HepG2 (cell line): Measurements from ENCODE around the gene CDK10. TPM values are rescaled to one million over a fixed set of nuclear protein-coding genes. Genes with fewer than 3 reads are reported as not detected.

ENCODE experiments used
- ATAC-seq: fragments of 200-7000 bp; cut with Tn5 transposase; 3 replicates; pipeline ENCODE4 v1.9.1; 2020; ENCODE audit warnings: mild to moderate bottlenecking, moderate library complexity
- BruUV-seq: library from RNA; stranded (reverse); fragments of 400-500 nt; replicated peaks from 2 replicates; lab custom pipeline; 2021; lab: Mats Ljungman, UMichigan
- CTCF ChIA-PET: fragments of 300-600 bp; formaldehyde crosslinking; extraction: SDS; loops from one replicate; lab custom pipeline; 2021; ENCODE audit warnings: low total read pairs, inconsistent platforms, low intra/inter-chr PET ratio; lab: Yijun Ruan, JAX
- POLR2A ChIA-PET: fragments of 350-600 bp; sonication (Branson Sonifier 250); formaldehyde crosslinking; loops from one replicate; lab custom pipeline; 2020; ENCODE audit warnings: antibody characterized with exemption, inconsistent platforms; lab: Yijun Ruan, JAX
- DNase-seq: peaks from one replicate; pipeline ENCODE4 v3.0.0-alpha.2; 2015; ENCODE audit warnings: low spot score
- FAIRE-seq: peaks from 3 replicates; lab custom pipeline; 2011; peaks lifted over from hg19 to GRCh38; lab: Jason Lieb, UNC
- H2AFZ ChIP-seq: one replicate; pipeline ENCODE4 v1.6.1; 2011; ENCODE audit warnings: low read length, inconsistent platforms
- H3K27ac ChIP-seq: fragments of 300-600 bp; 3 replicates; pipeline ENCODE4 v1.8.0; 2011; ENCODE audit warnings: mixed run types, mild to moderate bottlenecking, mixed read lengths, low read length, inconsistent platforms; ENCODE audit not compliant: insufficient read depth; ENCODE audit errors: extremely low read length
- H3K27me3 ChIP-seq, 2 experiments: fragments of 200-600 bp in 1 of 2; 2 replicates in 1 of 2; 3 replicates in 1 of 2; pipeline versions ENCODE4 v1.6.0 to v1.8.0; 2011; ENCODE audit warnings: low read length in 2 of 2, mild to moderate bottlenecking in 2 of 2, moderate library complexity in 2 of 2, inconsistent platforms in 1 of 2; ENCODE audit not compliant: insufficient read depth in 2 of 2, control insufficient read depth in 1 of 2
- H3K36me3 ChIP-seq, 2 experiments: fragments of 200-600 bp in 1 of 2; replicated peaks in 1 of 2; 2 replicates in 1 of 2; 3 replicates in 1 of 2; pipeline versions ENCODE4 v1.5.1 to v1.8.0; 2011; ENCODE audit warnings: low read length in 2 of 2, inconsistent platforms in 1 of 2; ENCODE audit not compliant: insufficient read depth in 2 of 2, control insufficient read depth in 1 of 2
- H3K4me1 ChIP-seq: 2 replicates; pipeline ENCODE4 v1.5.1; 2012; ENCODE audit warnings: low read length, inconsistent platforms; ENCODE audit not compliant: insufficient read depth
- H3K4me2 ChIP-seq: 2 replicates; pipeline ENCODE4 v1.6.0; 2011; ENCODE audit warnings: low read depth, low read length, inconsistent platforms
- H3K4me3 ChIP-seq, 3 experiments: fragments of 200-600 bp in 1 of 3; sonication (generic), shearing (Covaris generic) in 1 of 3; replicated peaks in 1 of 3; 2 replicates each; pipeline ENCODE4 v1.5.1; 2011 to 2016; ENCODE audit warnings: low read length in 3 of 3, inconsistent platforms in 2 of 3, low read depth in 2 of 3, mild to moderate bottlenecking in 2 of 3, control low read depth in 1 of 3, mixed read lengths in 1 of 3; ENCODE audit not compliant: insufficient read depth in 1 of 3
- H3K79me2 ChIP-seq: one replicate; pipeline ENCODE4 v1.6.1; 2011; ENCODE audit warnings: low read length, inconsistent platforms; ENCODE audit not compliant: insufficient read depth
- H3K9ac ChIP-seq: 2 replicates; pipeline ENCODE4 v1.6.0; 2011; ENCODE audit warnings: mild to moderate bottlenecking, low read depth, low read length, inconsistent platforms; ENCODE audit not compliant: insufficient read depth
- H3K9me3 ChIP-seq: 2 replicates; pipeline ENCODE4 v1.5.1; 2012; ENCODE audit warnings: mild to moderate bottlenecking, low read length
- H4K20me1 ChIP-seq: 2 replicates; pipeline ENCODE4 v1.6.0; 2011; ENCODE audit warnings: inconsistent platforms, mild to moderate bottlenecking, low read length, moderate library complexity; ENCODE audit not compliant: insufficient read depth
- AGO1 ChIP-seq: fragments of 200-400 bp; formaldehyde crosslinking; IDR thresholded peaks from 2 replicates; pipeline ENCODE4 v1.6.1; 2017; ENCODE audit warnings: mild to moderate bottlenecking, low read depth, low read length, moderate library complexity; ENCODE audit not compliant: poor library complexity, severe bottlenecking
- AGO2 ChIP-seq: fragments of 200-400 bp; formaldehyde crosslinking; optimal IDR thresholded peaks from 2 replicates; pipeline ENCODE3; 2017; ENCODE audit warnings: mild to moderate bottlenecking, low read depth, low read length, moderate library complexity
- ATF1 ChIP-seq: IDR thresholded peaks from 2 replicates; pipeline ENCODE4 v1.6.1; 2016; ENCODE audit warnings: mild to moderate bottlenecking, control low read depth
- DR1 ChIP-seq: sonication (generic); formaldehyde crosslinking; IDR thresholded peaks from 2 replicates; pipeline ENCODE4 v1.8.0; 2021; ENCODE audit warnings: mild to moderate bottlenecking, missing genetic modification reagents, inconsistent platforms
- ELF3 ChIP-seq: IDR thresholded peaks from 2 replicates; pipeline ENCODE4 v1.6.1; 2016; ENCODE audit warnings: missing genetic modification reagents, missing compliant biosample characterization
- FOXK2 ChIP-seq: fragments of 450-650 bp; IDR thresholded peaks from 2 replicates; pipeline ENCODE4 v1.6.1; 2016
- MATR3 ChIP-seq: sonication (generic); formaldehyde crosslinking; IDR thresholded peaks from 2 replicates; pipeline ENCODE4 v1.4.0; 2020; ENCODE audit warnings: missing genetic modification reagents
- SNAI1 ChIP-seq: sonication (generic); formaldehyde crosslinking; IDR thresholded peaks from 2 replicates; pipeline ENCODE4 v1.5.0; 2020; ENCODE audit warnings: mild to moderate bottlenecking, missing genetic modification reagents, borderline replicate concordance
- YEATS2 ChIP-seq: sonication (generic); formaldehyde crosslinking; IDR thresholded peaks from 2 replicates; pipeline ENCODE4 v1.4.0; 2020; ENCODE audit warnings: missing genetic modification reagents, borderline replicate concordance
- ZFAT ChIP-seq: sonication (generic); formaldehyde crosslinking; conservative IDR thresholded peaks from 2 replicates; pipeline ENCODE4 v1.8.1; 2023; ENCODE audit warnings: missing genetic modification reagents, inconsistent platforms
- ZMYM3 ChIP-seq: sonication (generic); formaldehyde crosslinking; IDR thresholded peaks from 2 replicates; pipeline ENCODE4 v1.5.1; 2020; ENCODE audit warnings: mild to moderate bottlenecking, missing genetic modification reagents
- ZNF224 ChIP-seq: sonication (generic); formaldehyde crosslinking; IDR thresholded peaks from 2 replicates; pipeline ENCODE4 v1.5.0; 2020; ENCODE audit warnings: mild to moderate bottlenecking, missing genetic modification reagents
- ZNF343 ChIP-seq: sonication (generic); formaldehyde crosslinking; IDR thresholded peaks from 2 replicates; pipeline ENCODE4 v1.4.0; 2020; ENCODE audit warnings: mild to moderate bottlenecking, missing genetic modification reagents
- ZNF572 ChIP-seq: sonication (generic); formaldehyde crosslinking; IDR thresholded peaks from 2 replicates; pipeline ENCODE4 v1.5.1; 2020; ENCODE audit warnings: mild to moderate bottlenecking, missing genetic modification reagents
- ZNF775 ChIP-seq: sonication (generic); formaldehyde crosslinking; IDR thresholded peaks from 2 replicates; pipeline ENCODE4 v1.4.0; 2020; ENCODE audit warnings: missing genetic modification reagents, mild to moderate bottlenecking, moderate library complexity, borderline replicate concordance
- WGBS: methylation state at CpG from one replicate; pipeline ENCODE4 v1.1.6; 2017; ENCODE audit warnings: low lambda C conversion rate; 5-methylcytosine and 5-hydroxymethylcytosine counted together
- in situ Hi-C: cut with HindIII; loops from 2 replicates; pipeline ENCODE4 v1.10.0; 2017; ENCODE audit warnings: low pct_unique_long_range_greater_than_20kb; ENCODE audit not compliant: extremely low pct_ligation_motif_present
- intact Hi-C: fragments of 100-400 bp; cut with micrococcal nuclease; formaldehyde crosslinking; loops from one replicate; pipeline ENCODE4 v1.10.0; 2022; ENCODE audit not compliant: unreplicated experiment
- polyA plus RNA-seq, 8 experiments: library from polyadenylated mRNA; depleted of rRNA in 3 of 8; stranded (reverse) in 7 of 8; unstranded in 1 of 8; fragments of >200 nt; fragmentation: Illumina TruSeq in 4 of 8; extraction: Trizol in 4 of 8; gene quantifications; 2 replicates each; pipeline versions ENCODE4 v1.2.1 to v1.2.3, GENCODE V29; 2011 to 2016; ENCODE audit warnings: low read depth in 4 of 8, missing spikeins in 1 of 8, mixed read lengths in 1 of 8; ENCODE audit not compliant: insufficient read depth in 1 of 8
- total RNA-seq, 5 experiments: library from RNA; depleted of rRNA; stranded (reverse); fragments of >200 nt; fragmentation: Illumina TruSeq; extraction: Trizol; gene quantifications; 2 replicates each; pipeline ENCODE4 v1.2.3, GENCODE V29; 2016; ENCODE audit warnings: low read depth in 1 of 5
- TF ChIP-seq, protein P1 (sequence below): sonication (generic); formaldehyde crosslinking; IDR thresholded peaks from 2 replicates; pipeline ENCODE4 v1.4.0; 2020; ENCODE audit warnings: low read depth, mild to moderate bottlenecking, missing genetic modification reagents
- TF ChIP-seq, protein P2 (sequence below): sonication (generic); formaldehyde crosslinking; IDR thresholded peaks from 2 replicates; pipeline ENCODE4 v1.5.0; 2020; ENCODE audit warnings: missing genetic modification reagents

The CDK10 gene
- total and polyA plus RNA-seq, 2 of the 13 experiments (the other 11 are each of a cell fraction or from before 2014, with no cell fraction given) = 2.5 to 3.9 TPM

DNA sequence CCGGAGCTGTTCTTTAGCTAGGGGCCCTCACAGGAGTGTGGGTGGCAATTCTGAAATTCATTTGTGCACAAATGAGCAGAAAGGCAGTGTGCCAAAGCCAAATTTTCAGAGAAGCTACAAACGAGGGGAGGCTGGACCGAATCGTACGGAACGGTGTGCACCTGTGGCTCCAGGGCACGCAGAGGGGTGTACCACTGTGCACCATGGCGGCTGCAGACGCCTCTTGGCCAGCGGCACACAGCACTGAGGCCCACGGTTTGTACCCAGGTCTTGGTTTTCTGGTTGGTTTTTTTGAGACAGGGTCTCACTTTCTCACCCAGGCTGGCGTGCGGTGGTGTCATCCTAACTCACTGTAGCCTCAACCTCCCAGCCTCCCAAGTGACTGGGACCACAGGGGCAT, 43.9 kb upstream of the CDK10 start:
- H3K79me2 ChIP-seq = no peaks in the 10 kb centered on the region
- intact Hi-C loops = no loop called here
- H3K27me3 ChIP-seq = no peaks in the 10 kb centered on the region
- no peak overlapping the region for H3K9ac ChIP-seq
- ChIA-PET POLR2A (no interaction called here), CTCF (no interaction called here)
- H3K4me1 ChIP-seq = peaks cover 18% of the 10 kb centered on the region
- no peak for DNase-seq
- no peak for FAIRE-seq
- no peak overlapping the region for H3K4me3 ChIP-seq
- H2AFZ ChIP-seq = no peak overlapping the region
- in situ Hi-C loops = loop anchor here (5.0 kb wide), 1 partner anchor 40 kb away; no protein-coding TSS in a partner anchor
- H3K4me2 ChIP-seq = no peak overlapping the region
- peaks cover 21 to 25% of the 10 kb centered on the region in 2 experiments; a peak in 4 of 5 replicates for H3K36me3 ChIP-seq
- WGBS = 87% methylated on average over 13 of the region's 13 CpGs
- no peak for ATAC-seq
- no peak overlapping the region for H3K27ac ChIP-seq
- BruUV-seq = no TSS peak
- H4K20me1 ChIP-seq = no peaks in the 10 kb centered on the region
- H3K9me3 ChIP-seq = no peaks in the 10 kb centered on the region
- TF ChIP-seq ELF3 (no peak), AGO2 (peak; percentile 66), ZFAT (CRISPR knock-in tag) (no peak), AGO1 (peak; percentile 34), MATR3 (no peak), ATF1 (CRISPR knock-in tag) (no peak), ZNF224 (CRISPR knock-in tag) (no peak), SNAI1 (no peak), ZNF343 (CRISPR knock-in tag) (no peak), DR1 (CRISPR knock-in tag) (no peak), ZNF572 (no peak), YEATS2 (CRISPR knock-in tag) (no peak), ZNF775 (CRISPR knock-in tag) (no peak), ZMYM3 (CRISPR knock-in tag) (no peak), FOXK2 (no peak)
- TF ChIP-seq, protein P1, sequence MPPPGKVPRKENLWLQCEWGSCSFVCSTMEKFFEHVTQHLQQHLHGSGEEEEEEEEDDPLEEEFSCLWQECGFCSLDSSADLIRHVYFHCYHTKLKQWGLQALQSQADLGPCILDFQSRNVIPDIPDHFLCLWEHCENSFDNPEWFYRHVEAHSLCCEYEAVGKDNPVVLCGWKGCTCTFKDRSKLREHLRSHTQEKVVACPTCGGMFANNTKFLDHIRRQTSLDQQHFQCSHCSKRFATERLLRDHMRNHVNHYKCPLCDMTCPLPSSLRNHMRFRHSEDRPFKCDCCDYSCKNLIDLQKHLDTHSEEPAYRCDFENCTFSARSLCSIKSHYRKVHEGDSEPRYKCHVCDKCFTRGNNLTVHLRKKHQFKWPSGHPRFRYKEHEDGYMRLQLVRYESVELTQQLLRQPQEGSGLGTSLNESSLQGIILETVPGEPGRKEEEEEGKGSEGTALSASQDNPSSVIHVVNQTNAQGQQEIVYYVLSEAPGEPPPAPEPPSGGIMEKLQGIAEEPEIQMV (CRISPR knock-in tag) = no peak
- TF ChIP-seq, protein P2, sequence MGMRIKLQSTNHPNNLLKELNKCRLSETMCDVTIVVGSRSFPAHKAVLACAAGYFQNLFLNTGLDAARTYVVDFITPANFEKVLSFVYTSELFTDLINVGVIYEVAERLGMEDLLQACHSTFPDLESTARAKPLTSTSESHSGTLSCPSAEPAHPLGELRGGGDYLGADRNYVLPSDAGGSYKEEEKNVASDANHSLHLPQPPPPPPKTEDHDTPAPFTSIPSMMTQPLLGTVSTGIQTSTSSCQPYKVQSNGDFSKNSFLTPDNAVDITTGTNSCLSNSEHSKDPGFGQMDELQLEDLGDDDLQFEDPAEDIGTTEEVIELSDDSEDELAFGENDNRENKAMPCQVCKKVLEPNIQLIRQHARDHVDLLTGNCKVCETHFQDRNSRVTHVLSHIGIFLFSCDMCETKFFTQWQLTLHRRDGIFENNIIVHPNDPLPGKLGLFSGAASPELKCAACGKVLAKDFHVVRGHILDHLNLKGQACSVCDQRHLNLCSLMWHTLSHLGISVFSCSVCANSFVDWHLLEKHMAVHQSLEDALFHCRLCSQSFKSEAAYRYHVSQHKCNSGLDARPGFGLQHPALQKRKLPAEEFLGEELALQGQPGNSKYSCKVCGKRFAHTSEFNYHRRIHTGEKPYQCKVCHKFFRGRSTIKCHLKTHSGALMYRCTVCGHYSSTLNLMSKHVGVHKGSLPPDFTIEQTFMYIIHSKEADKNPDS (CRISPR knock-in tag) = no peak
